H1 (cell line): ENCODE measurements around the gene CCBE1. TPM values are rescaled to one million over a fixed set of nuclear protein-coding genes. Genes with fewer than 3 reads are reported as not detected.

Source experiments
- CTCF ChIA-PET: fragments of 300-600 bp; sonication (Branson Sonifier 250); formaldehyde crosslinking; loops from one replicate; lab custom pipeline; 2021; ENCODE audit not compliant: partially characterized antibody; lab: Charles Lee
- POLR2A ChIA-PET: fragments of 300-600 bp; sonication (Branson Sonifier 250); formaldehyde crosslinking; loops from one replicate; lab custom pipeline; 2021; ENCODE audit warnings: inconsistent platforms; ENCODE audit not compliant: partially characterized antibody; lab: Charles Lee
- DNase-seq, 2 experiments: peaks; one replicate each; pipeline versions ENCODE4 v3.0.0 to v3.0.0-alpha.2; 2010 to 2022; ENCODE audit warnings: low spot score in 2 of 2, low read depth in 1 of 2, mixed read lengths in 1 of 2
- FAIRE-seq: peaks from 2 replicates; lab custom pipeline; 2011; peaks lifted over from hg19 to GRCh38; lab: Jason Lieb, UNC
- H2AFZ ChIP-seq: 2 replicates; pipeline ENCODE4 v1.8.1; 2012; ENCODE audit warnings: low read length, inconsistent platforms
- H2AK5ac ChIP-seq: 2 replicates; pipeline ENCODE4 v1.6.1; 2013; ENCODE audit warnings: low read depth, low read length
- H2BK120ac ChIP-seq: replicated peaks from 2 replicates; pipeline ENCODE3; 2013; ENCODE audit warnings: low read depth, low read length, inconsistent platforms
- H2BK12ac ChIP-seq: 2 replicates; pipeline ENCODE4 v1.6.1; 2013; ENCODE audit warnings: low read depth, low read length
- H2BK15ac ChIP-seq: 2 replicates; pipeline ENCODE4 v1.6.1; 2013; ENCODE audit warnings: low read length
- H2BK20ac ChIP-seq: 2 replicates; pipeline ENCODE4 v1.6.1; 2013; ENCODE audit warnings: low read length
- H2BK5ac ChIP-seq: 2 replicates; pipeline ENCODE4 v1.6.1; 2013; ENCODE audit warnings: low read depth, low read length
- H3K14ac ChIP-seq: 2 replicates; pipeline ENCODE4 v1.6.1; 2013; ENCODE audit warnings: inconsistent platforms; ENCODE audit not compliant: insufficient read length
- H3K18ac ChIP-seq: 2 replicates; pipeline ENCODE4 v1.6.1; 2013; ENCODE audit warnings: low read length; ENCODE audit errors: extremely low read depth
- H3K23ac ChIP-seq: 2 replicates; pipeline ENCODE4 v1.6.1; 2013; ENCODE audit warnings: inconsistent platforms; ENCODE audit not compliant: insufficient read length
- H3K23me2 ChIP-seq: 2 replicates; pipeline ENCODE4 v1.6.1; 2013; ENCODE audit warnings: low read depth, low read length
- H3K27ac ChIP-seq: 2 replicates; pipeline ENCODE4 v1.6.1; 2011; ENCODE audit warnings: low read depth, low read length, inconsistent platforms
- H3K27me3 ChIP-seq, 4 experiments: replicated peaks in 1 of 4; 1 replicate in 1 of 4; 2 replicates in 3 of 4; pipeline versions ENCODE4 v1.6.1 to v1.8.1; 2011 to 2013; ENCODE audit warnings: low read length in 3 of 4, mild to moderate bottlenecking in 3 of 4, inconsistent platforms in 2 of 4, mixed read lengths in 2 of 4, moderate library complexity in 1 of 4; ENCODE audit not compliant: control insufficient read depth in 3 of 4, insufficient read depth in 3 of 4; ENCODE audit errors: extremely low read depth in 1 of 4
- H3K36me3 ChIP-seq, 4 experiments: 2 replicates each; pipeline versions ENCODE4 v1.6.1 to v1.8.1; 2011 to 2013; ENCODE audit warnings: mild to moderate bottlenecking in 4 of 4, low read length in 3 of 4, moderate library complexity in 2 of 4, control low read depth in 1 of 4, inconsistent platforms in 1 of 4; ENCODE audit not compliant: insufficient read depth in 4 of 4, control insufficient read depth in 2 of 4
- H3K4ac ChIP-seq: replicated peaks from 2 replicates; pipeline ENCODE3; 2013; ENCODE audit warnings: low read length, low read depth, mixed read lengths, inconsistent platforms; ENCODE audit not compliant: insufficient read length
- H3K4me1 ChIP-seq, 4 experiments: replicated peaks in 1 of 4; 1 replicate in 1 of 4; 2 replicates in 3 of 4; pipeline versions ENCODE4 v1.6.1 to v1.8.1; 2011 to 2013; ENCODE audit warnings: low read length in 3 of 4, inconsistent platforms in 2 of 4, mixed read lengths in 1 of 4; ENCODE audit not compliant: insufficient read depth in 4 of 4, control insufficient read depth in 3 of 4
- H3K4me2 ChIP-seq, 2 experiments: 2 replicates each; pipeline versions ENCODE4 v1.6.1 to v1.8.1; 2011 to 2013; ENCODE audit warnings: low read depth in 2 of 2, low read length in 2 of 2, control low read depth in 1 of 2, inconsistent platforms in 1 of 2, mild to moderate bottlenecking in 1 of 2; ENCODE audit not compliant: insufficient read depth in 1 of 2
- H3K4me3 ChIP-seq, 4 experiments: fragments of 200-600, 300-600 bp in 1 of 4; sonication (generic), shearing (Covaris generic), sonication (Bioruptor Twin) in 1 of 4; 2 replicates each; pipeline versions ENCODE4 v1.5.1 to v1.8.1; 2011 to 2016; ENCODE audit warnings: low read length in 4 of 4, low read depth in 3 of 4, control low read depth in 2 of 4, inconsistent platforms in 2 of 4, mild to moderate bottlenecking in 2 of 4, mixed read lengths in 1 of 4, moderate library complexity in 1 of 4; ENCODE audit not compliant: insufficient read depth in 2 of 4; ENCODE audit errors: extremely low read depth in 1 of 4
- H3K56ac ChIP-seq: replicated peaks from 2 replicates; pipeline ENCODE3; 2013; ENCODE audit warnings: low read depth, mild to moderate bottlenecking, mixed read lengths, low read length, inconsistent platforms; ENCODE audit not compliant: insufficient read length
- H3K79me1 ChIP-seq: 2 replicates; pipeline ENCODE4 v1.6.1; 2013; ENCODE audit warnings: low read depth, low read length, control low read depth
- H3K79me2 ChIP-seq, 2 experiments: 2 replicates each; pipeline versions ENCODE4 v1.6.1 to v1.8.1; 2012 to 2013; ENCODE audit warnings: low read length in 2 of 2, mild to moderate bottlenecking in 2 of 2, inconsistent platforms in 1 of 2; ENCODE audit not compliant: insufficient read depth in 2 of 2, control insufficient read depth in 1 of 2
- H3K9ac ChIP-seq, 4 experiments: replicated peaks in 1 of 4; 1 replicate in 1 of 4; 2 replicates in 3 of 4; pipeline versions ENCODE4 v1.6.1 to v1.8.1; 2011 to 2013; ENCODE audit warnings: low read depth in 3 of 4, low read length in 3 of 4, control low read depth in 2 of 4, mild to moderate bottlenecking in 2 of 4, moderate library complexity in 2 of 4, inconsistent platforms in 1 of 4; ENCODE audit errors: extremely low read depth in 1 of 4
- H3K9me3 ChIP-seq, 2 experiments: 2 replicates each; pipeline versions ENCODE4 v1.6.1 to v1.8.1; 2012 to 2013; ENCODE audit warnings: mild to moderate bottlenecking in 2 of 2, moderate library complexity in 2 of 2, control low read depth in 1 of 2, inconsistent platforms in 1 of 2, low read depth in 1 of 2, low read length in 1 of 2, mixed read lengths in 1 of 2; ENCODE audit not compliant: insufficient read depth in 2 of 2
- H4K20me1 ChIP-seq, 2 experiments: replicated peaks in 1 of 2; 2 replicates each; pipeline versions ENCODE3 to v1.8.1; 2011 to 2013; ENCODE audit warnings: inconsistent platforms in 2 of 2, low read length in 2 of 2, mild to moderate bottlenecking in 1 of 2; ENCODE audit not compliant: insufficient read depth in 2 of 2, control insufficient read depth in 1 of 2
- H4K5ac ChIP-seq: 2 replicates; pipeline ENCODE4 v1.6.1; 2013; ENCODE audit warnings: low read length, low read depth, mixed read lengths, inconsistent platforms; ENCODE audit not compliant: insufficient read length
- H4K8ac ChIP-seq: 2 replicates; pipeline ENCODE4 v1.8.0; 2013; ENCODE audit warnings: mild to moderate bottlenecking, moderate library complexity, low read length, inconsistent platforms; ENCODE audit not compliant: insufficient read depth; ENCODE audit errors: extremely low read depth
- H4K91ac ChIP-seq: replicated peaks from 2 replicates; pipeline ENCODE3; 2013; ENCODE audit warnings: low read length, mixed read lengths, inconsistent platforms; ENCODE audit not compliant: insufficient read length
- ASH2L ChIP-seq: fragments of 200-600, 300-600 bp; sonication (generic); IDR thresholded peaks from one replicate; pipeline ENCODE4 v1.7.1; 2017; ENCODE audit warnings: low read length
- BACH1 ChIP-seq: IDR thresholded peaks from 2 replicates; pipeline ENCODE4 v1.6.1; 2012; ENCODE audit warnings: low read length, improper control_type of control experiment
- CHD1 ChIP-seq: IDR thresholded peaks from 2 replicates; pipeline ENCODE4 v1.6.1; 2012; ENCODE audit warnings: low read depth, low read length, improper control_type of control experiment
- EZH2 ChIP-seq: fragments of 200-600 bp; sonication (generic); IDR thresholded peaks from 2 replicates; pipeline ENCODE4 v1.7.1; 2012; ENCODE audit warnings: low read depth, mild to moderate bottlenecking, moderate library complexity, low read length, inconsistent platforms; ENCODE audit not compliant: severe bottlenecking
- HDAC6 ChIP-seq: IDR thresholded peaks from one replicate; pipeline ENCODE4 v1.7.1; 2012; ENCODE audit warnings: low read depth, mild to moderate bottlenecking, inconsistent platforms, low read length, moderate library complexity
- KDM4A ChIP-seq: IDR thresholded peaks from one replicate; pipeline ENCODE4 v1.7.1; 2012; ENCODE audit warnings: low read depth, mild to moderate bottlenecking, moderate library complexity, low read length, inconsistent platforms; ENCODE audit not compliant: severe bottlenecking
- RAD21 ChIP-seq, 2 experiments: IDR thresholded peaks in 1 of 2; conservative IDR thresholded peaks in 1 of 2; 2 replicates each; pipeline ENCODE4 v1.6.1; 2011; ENCODE audit warnings: low read depth in 2 of 2, low read length in 2 of 2, improper control_type of control experiment in 1 of 2, inconsistent platforms in 1 of 2, mild to moderate bottlenecking in 1 of 2, moderate library complexity in 1 of 2
- RBBP5 ChIP-seq: IDR thresholded peaks from 2 replicates; pipeline ENCODE4 v1.7.1; 2012; ENCODE audit warnings: low read depth, mild to moderate bottlenecking, inconsistent platforms, low read length, moderate library complexity, borderline replicate concordance
- WGBS, 2 experiments: shearing (Covaris generic) in 1 of 2; methylation state at CpG; one replicate each; pipeline versions ENCODE4 v1.1.6 to v1.1.7; 2013 to 2015; ENCODE audit warnings: low lambda C conversion rate in 2 of 2, mixed read lengths in 2 of 2, inconsistent platforms in 1 of 2, low coverage in 1 of 2, missing lambda C conversion rate in 1 of 2; ENCODE audit not compliant: insufficient replicate concordance in 2 of 2, insufficient coverage in 1 of 2, insufficient read length in 1 of 2; ENCODE audit errors: extremely low coverage in 1 of 2, missing lambda C conversion rate in 1 of 2; 5-methylcytosine and 5-hydroxymethylcytosine counted together
- polyA plus RNA-seq, 7 experiments: library from polyadenylated mRNA; depleted of rRNA in 3 of 7; stranded (reverse) in 5 of 7; unstranded in 2 of 7; fragments of >200 nt in 5 of 7; fragments of 200-250 nt in 2 of 7; gene quantifications; 1 replicate in 5 of 7; 2 replicates in 1 of 7; 4 replicates in 1 of 7; pipeline versions ENCODE4 v1.2.1 to v1.2.3, GENCODE V29; 2011 to 2013; ENCODE audit warnings: missing spikeins in 2 of 7, mixed read lengths in 2 of 7
- total RNA-seq: library from RNA; stranded (reverse); fragmentation: NEBNext Ultra II Directional; extraction: Animal tissue kit (Norgen Biotek cat#: 25700); gene quantifications from 2 replicates; pipeline ENCODE4 v1.2.1, GENCODE V29; 2021
- TF ChIP-seq, protein P1 (sequence below): IDR thresholded peaks from 2 replicates; pipeline ENCODE4 v1.6.1; 2012; ENCODE audit warnings: inconsistent platforms

CCBE1 gene
- total and polyA plus RNA-seq, 2 of the 8 experiments (the other 6 are each of a cell fraction or from before 2014, with no cell fraction given) = 2.1 to 2.6 TPM

DNA sequence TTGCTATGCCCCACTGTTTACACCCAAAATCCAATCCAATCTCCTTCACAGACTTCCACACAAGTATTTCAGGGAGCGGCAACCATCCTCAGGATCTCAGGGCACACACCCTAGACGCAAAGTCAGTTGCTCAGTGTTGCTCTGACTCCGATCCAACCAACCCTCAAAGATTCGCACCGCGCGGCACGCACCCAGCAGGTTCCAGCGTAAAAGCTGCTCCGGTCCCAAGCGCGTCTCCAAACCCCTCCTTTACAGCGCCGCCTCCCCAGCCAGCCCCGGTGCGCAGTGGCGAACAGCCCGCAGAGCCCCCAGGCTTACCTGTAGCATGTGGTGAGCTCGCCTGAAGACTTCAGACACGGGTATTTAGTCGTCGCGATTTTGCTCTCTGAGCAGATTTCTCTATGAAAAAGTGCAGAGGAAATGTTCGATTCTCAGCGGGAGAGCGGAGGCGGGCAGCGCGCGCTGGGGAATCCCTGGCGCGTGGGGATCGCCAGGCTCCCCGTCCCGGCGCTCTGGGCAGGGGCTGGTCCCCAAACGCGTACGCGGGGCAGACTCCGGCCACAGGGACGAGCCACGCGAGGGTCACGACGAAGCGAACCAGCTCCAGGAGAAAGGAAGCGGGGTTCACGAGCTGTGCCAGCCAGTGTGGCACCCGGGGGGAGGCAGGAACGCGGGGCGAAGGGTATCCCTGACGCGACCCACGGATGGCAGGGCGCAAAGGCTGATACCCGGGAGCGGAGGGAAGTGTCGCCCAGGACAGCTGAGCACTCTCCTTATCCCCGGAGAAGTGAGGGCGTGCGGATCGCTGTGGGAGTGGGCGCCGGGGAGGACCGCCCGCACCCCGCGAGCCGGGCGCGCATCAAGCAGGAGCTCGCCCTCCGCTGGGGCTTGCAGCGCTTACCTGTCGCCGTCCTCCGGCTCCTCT lies 650 bp downstream of the CCBE1 start:
- no peak overlapping the region for H3K23ac ChIP-seq
- H3K18ac ChIP-seq = peak overlapping the region; percentile 88
- H3K9me3 ChIP-seq = no peaks in the 10 kb centered on the region
- H3K14ac ChIP-seq = no peak overlapping the region
- H3K9ac ChIP-seq = peak overlapping the region in 1 of 4 experiments; percentile 29; a peak in 2 of 7 replicates
- H2AK5ac ChIP-seq = no peak overlapping the region
- H3K23me2 ChIP-seq = peaks cover 18% of the 10 kb centered on the region
- H4K8ac ChIP-seq = no peak overlapping the region
- peak overlapping the region; percentile 93 to 100 for H3K4me2 ChIP-seq
- no peaks in the 10 kb centered on the region for H3K79me1 ChIP-seq
- H2BK12ac ChIP-seq = peak overlapping the region; percentile 93; the same call in 1 of the 2 replicates
- H2BK15ac ChIP-seq = peak overlapping the region; percentile 67; the same call in 1 of the 2 replicates
- H3K36me3 ChIP-seq = no peaks in the 10 kb centered on the region
- peak overlapping the region; percentile 63; the same call in 1 of the 2 replicates for H2BK5ac ChIP-seq
- H4K20me1 ChIP-seq = no peaks in the 10 kb centered on the region
- no peak overlapping the region for H3K27ac ChIP-seq
- H2BK20ac ChIP-seq = peak overlapping the region; percentile 27; the same call in 1 of the 2 replicates
- peak overlapping the region; percentile 65 to 80 (median 72) for H3K4me3 ChIP-seq
- peak in 1 of 2 experiments; percentile 70 for DNase-seq
- peak overlapping the region; percentile 29 for H4K91ac ChIP-seq
- H3K4ac ChIP-seq = peak overlapping the region; percentile 94
- ChIA-PET POLR2A (interaction anchor here (0.5 to 2.5 kb wide), 5 partner anchors 8 to 204 kb away, joined by 3 to 13 read pairs (median 5); no protein-coding TSS in a partner anchor), CTCF (interaction anchor here (0.6 to 3.4 kb wide), 66 partner anchors 9 to 1863 kb away, joined by 3 to 78 read pairs (median 4); no protein-coding TSS in a partner anchor)
- FAIRE-seq = peak; percentile 48
- peaks cover 7 to 34% (median 13%) of the 10 kb centered on the region in 4 experiments for H3K4me1 ChIP-seq
- H3K56ac ChIP-seq = no peak overlapping the region
- no peak overlapping the region for H4K5ac ChIP-seq
- 2% methylated on average over 79 of the region's 79 CpGs; no CpG with 5 or more reads in 1 of the 2 experiments for WGBS, 2 experiments
- peaks cover 7 to 37% (median 31%) of the 10 kb centered on the region in 4 experiments for H3K27me3 ChIP-seq
- H3K79me2 ChIP-seq = no peaks in the 10 kb centered on the region
- no peak overlapping the region for H2BK120ac ChIP-seq
- H2AFZ ChIP-seq = peak overlapping the region; percentile 81; the same call in 1 of the 2 replicates
- TF ChIP-seq RAD21 (IDR thresholded peaks at IDR 0.05 in 1 of 2, conservative IDR thresholded peaks at IDR 0.05 in 1 of 2; ENCODE audit: low read depth in 2 of 2, low read length in 2 of 2) = 0 out of 4 replicates have a peak, but pooled peaks of 1 of the 2 experiments have one; percentile 8
- peak; percentile 94 for TF ChIP-seq KDM4A
- TF ChIP-seq ASH2L = peak; percentile 63
- TF ChIP-seq BACH1 = 0 out of 2 replicates have a peak, but pooled peaks have one; percentile 28
- TF ChIP-seq CHD1 = no peak
- TF ChIP-seq, protein P1, sequence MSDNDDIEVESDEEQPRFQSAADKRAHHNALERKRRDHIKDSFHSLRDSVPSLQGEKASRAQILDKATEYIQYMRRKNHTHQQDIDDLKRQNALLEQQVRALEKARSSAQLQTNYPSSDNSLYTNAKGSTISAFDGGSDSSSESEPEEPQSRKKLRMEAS = peak; percentile 93
- TF ChIP-seq HDAC6 = no peak
- peak; percentile 66 for TF ChIP-seq EZH2
- peak; percentile 78 for TF ChIP-seq RBBP5
